LNCaP clone FGC (cell line): Measurements from ENCODE around the gene STT3A.

Experiments used
- DNase-seq: peaks from one replicate; pipeline ENCODE4 v3.0.0-alpha.2; 2011; ENCODE audit warnings: low read depth
- H3K4me3 ChIP-seq: 2 replicates; pipeline ENCODE4 v1.5.1; 2011; ENCODE audit warnings: mild to moderate bottlenecking, low read depth, low read length, control low read depth
- TF ChIP-seq, protein P1 (sequence below): IDR thresholded peaks from 2 replicates; pipeline ENCODE4 v1.5.1; 2012; ENCODE audit warnings: mild to moderate bottlenecking; ENCODE audit not compliant: control insufficient read depth, insufficient read depth; ENCODE audit errors: extremely low read depth

The STT3A gene

DNA sequence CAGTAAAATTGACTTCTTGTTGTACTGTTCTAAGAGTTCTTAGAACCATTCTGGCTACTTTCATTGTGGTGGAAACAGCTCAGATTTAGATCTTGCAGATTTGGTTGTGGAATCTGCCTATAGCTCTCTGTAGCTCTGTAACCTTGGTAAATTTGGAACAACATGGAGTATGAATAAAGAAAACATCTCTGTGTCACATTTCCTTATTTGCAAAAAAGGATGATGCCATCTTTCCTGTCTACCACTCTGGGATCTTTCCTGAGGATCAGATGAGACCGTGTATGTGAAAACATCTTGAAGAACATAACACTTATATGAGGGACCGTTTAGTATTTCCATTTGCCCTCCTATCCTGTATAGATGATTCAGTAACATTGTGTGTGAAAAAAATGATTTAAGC is 78.9 kb downstream of the STT3A start:
- no peak for DNase-seq
- TF ChIP-seq, protein P1, sequence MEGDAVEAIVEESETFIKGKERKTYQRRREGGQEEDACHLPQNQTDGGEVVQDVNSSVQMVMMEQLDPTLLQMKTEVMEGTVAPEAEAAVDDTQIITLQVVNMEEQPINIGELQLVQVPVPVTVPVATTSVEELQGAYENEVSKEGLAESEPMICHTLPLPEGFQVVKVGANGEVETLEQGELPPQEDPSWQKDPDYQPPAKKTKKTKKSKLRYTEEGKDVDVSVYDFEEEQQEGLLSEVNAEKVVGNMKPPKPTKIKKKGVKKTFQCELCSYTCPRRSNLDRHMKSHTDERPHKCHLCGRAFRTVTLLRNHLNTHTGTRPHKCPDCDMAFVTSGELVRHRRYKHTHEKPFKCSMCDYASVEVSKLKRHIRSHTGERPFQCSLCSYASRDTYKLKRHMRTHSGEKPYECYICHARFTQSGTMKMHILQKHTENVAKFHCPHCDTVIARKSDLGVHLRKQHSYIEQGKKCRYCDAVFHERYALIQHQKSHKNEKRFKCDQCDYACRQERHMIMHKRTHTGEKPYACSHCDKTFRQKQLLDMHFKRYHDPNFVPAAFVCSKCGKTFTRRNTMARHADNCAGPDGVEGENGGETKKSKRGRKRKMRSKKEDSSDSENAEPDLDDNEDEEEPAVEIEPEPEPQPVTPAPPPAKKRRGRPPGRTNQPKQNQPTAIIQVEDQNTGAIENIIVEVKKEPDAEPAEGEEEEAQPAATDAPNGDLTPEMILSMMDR, result no peak

More for the DNA sequence above, 78.9 kb downstream of the STT3A start:
- no peak overlapping the region for H3K4me3 ChIP-seq
